Measurements from ENCODE around the gene ULBP2. TPM values are rescaled to one million over a fixed set of nuclear protein-coding genes. Genes with fewer than 3 reads are reported as not detected.

Gene ULBP2
- total RNA-seq, 1 experiment from 2014 or later = not detected

GRCh38 chr6:149995235-149995750 is 53.5 kb downstream of the ULBP2 start:
- no peak for DNase-seq
- H3K27me3 ChIP-seq (ENCODE audit: control insufficient read depth, insufficient read depth, low read length) = peaks cover 50% of the 10 kb centered on the region
- no peak overlapping the region for H3K4me3 ChIP-seq (ENCODE audit: insufficient read depth, low read depth, low read length)
- no peaks in the 10 kb centered on the region for H3K36me3 ChIP-seq (replicated peaks; ENCODE audit: control insufficient read depth, insufficient read depth, low read length)

- H3K4me3 ChIP-seq (ENCODE audit: insufficient read depth, low read depth, low read length) = no peak overlapping the region
- peaks cover 44% of the 10 kb centered on the region for H3K27me3 ChIP-seq (ENCODE audit: control insufficient read depth, insufficient read depth, low read length)
- no peaks in the 10 kb centered on the region for H3K36me3 ChIP-seq (replicated peaks; ENCODE audit: control insufficient read depth, insufficient read depth, low read length)
- DNase-seq = no peak
These were observed 54.2 kb downstream of the ULBP2 start for GRCh38 chr6:149995971-149996370.

Other genes with a start within 250 kb of the ULBP2 start
- gene LATS1, start 223.9 kb upstream of the ULBP2 start, total RNA-seq (2014; rRNA removed; shearing (Covaris generic)) = 13.5 and 15.2 TPM in 2 replicates
- gene NUP43, start 195.5 kb upstream of the ULBP2 start, total RNA-seq (2014; rRNA removed; shearing (Covaris generic)) = 64.0 and 70.1 TPM in 2 replicates
- 104 and 118 TPM in 2 replicates for gene PCMT1, start 192.3 kb upstream of the ULBP2 start, total RNA-seq (2014; rRNA removed; shearing (Covaris generic))
- gene LRP11, start 77.7 kb upstream of the ULBP2 start, total RNA-seq (2014; rRNA removed; shearing (Covaris generic)) = 13.2 and 17.6 TPM in 2 replicates
- gene RAET1E, start 43.9 kb upstream of the ULBP2 start, total RNA-seq (2014; rRNA removed; shearing (Covaris generic)) = not detected in 2 replicates
- not detected in 2 replicates for gene RAET1G, start 18.9 kb upstream of the ULBP2 start, total RNA-seq (2014; rRNA removed; shearing (Covaris generic))
- gene ULBP1, start 21.9 kb downstream of the ULBP2 start, total RNA-seq (2014; rRNA removed; shearing (Covaris generic)) = 0.28 and 0.33 TPM in 2 replicates
- gene RAET1L, start 83.5 kb downstream of the ULBP2 start, total RNA-seq (2014; rRNA removed; shearing (Covaris generic)) = not detected in 2 replicates
- gene ULBP3, start 127.1 kb downstream of the ULBP2 start, total RNA-seq (2014; rRNA removed; shearing (Covaris generic)) = 1.9 and 2.1 TPM in 2 replicates
- gene PPP1R14C, start 201.0 kb downstream of the ULBP2 start, total RNA-seq (2014; rRNA removed; shearing (Covaris generic)) = 0.04 and 0.10 TPM in 2 replicates